AG10803 (cell line): Measurements from ENCODE around the gene ZNF90.

Experiments used
- DNase-seq: peaks from one replicate; pipeline ENCODE4 v3.0.0; 2010; ENCODE audit warnings: low read depth
- H3K4me3 ChIP-seq: 2 replicates; pipeline ENCODE4 v1.5.1; 2011; ENCODE audit warnings: mild to moderate bottlenecking, low read length, control low read depth
- TF ChIP-seq, protein P1 (sequence below): conservative IDR thresholded peaks from 2 replicates; pipeline ENCODE4 v1.5.1; 2011; ENCODE audit warnings: mild to moderate bottlenecking, low read length, control low read depth, inconsistent platforms

Gene ZNF90

DNA sequence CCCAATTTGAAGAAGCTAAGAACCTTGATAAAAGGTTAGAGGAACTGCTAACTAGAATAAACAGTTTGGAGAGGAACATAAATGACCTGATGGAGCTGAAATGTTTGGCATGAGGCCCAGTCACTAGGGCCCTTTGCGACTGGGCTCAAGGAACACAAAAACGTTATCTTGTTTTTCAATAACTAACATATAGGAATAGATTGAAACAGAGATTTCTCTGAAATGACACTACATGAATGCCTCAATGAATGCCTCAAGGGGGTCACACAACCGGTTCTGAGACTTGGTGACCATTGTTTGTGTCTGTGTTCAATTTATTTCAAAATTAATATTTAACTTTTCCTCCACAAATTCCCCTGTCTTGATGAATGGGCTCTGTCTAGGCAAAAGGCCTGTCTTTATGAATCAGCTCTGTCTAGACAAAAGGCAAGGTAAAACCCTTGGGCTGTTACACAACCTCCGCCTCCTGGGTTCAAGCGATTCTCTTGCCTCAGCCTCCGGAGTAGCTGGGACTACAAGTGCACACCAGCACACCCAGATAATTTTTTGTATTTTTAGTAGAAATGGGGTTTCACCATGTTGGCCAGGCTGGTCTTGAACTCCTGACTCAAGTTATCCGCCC is 88.3 kb downstream of the ZNF90 start:
- no peak overlapping the region for H3K4me3 ChIP-seq
- no peak for DNase-seq
- TF ChIP-seq, protein P1, sequence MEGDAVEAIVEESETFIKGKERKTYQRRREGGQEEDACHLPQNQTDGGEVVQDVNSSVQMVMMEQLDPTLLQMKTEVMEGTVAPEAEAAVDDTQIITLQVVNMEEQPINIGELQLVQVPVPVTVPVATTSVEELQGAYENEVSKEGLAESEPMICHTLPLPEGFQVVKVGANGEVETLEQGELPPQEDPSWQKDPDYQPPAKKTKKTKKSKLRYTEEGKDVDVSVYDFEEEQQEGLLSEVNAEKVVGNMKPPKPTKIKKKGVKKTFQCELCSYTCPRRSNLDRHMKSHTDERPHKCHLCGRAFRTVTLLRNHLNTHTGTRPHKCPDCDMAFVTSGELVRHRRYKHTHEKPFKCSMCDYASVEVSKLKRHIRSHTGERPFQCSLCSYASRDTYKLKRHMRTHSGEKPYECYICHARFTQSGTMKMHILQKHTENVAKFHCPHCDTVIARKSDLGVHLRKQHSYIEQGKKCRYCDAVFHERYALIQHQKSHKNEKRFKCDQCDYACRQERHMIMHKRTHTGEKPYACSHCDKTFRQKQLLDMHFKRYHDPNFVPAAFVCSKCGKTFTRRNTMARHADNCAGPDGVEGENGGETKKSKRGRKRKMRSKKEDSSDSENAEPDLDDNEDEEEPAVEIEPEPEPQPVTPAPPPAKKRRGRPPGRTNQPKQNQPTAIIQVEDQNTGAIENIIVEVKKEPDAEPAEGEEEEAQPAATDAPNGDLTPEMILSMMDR, result no peak

DNA sequence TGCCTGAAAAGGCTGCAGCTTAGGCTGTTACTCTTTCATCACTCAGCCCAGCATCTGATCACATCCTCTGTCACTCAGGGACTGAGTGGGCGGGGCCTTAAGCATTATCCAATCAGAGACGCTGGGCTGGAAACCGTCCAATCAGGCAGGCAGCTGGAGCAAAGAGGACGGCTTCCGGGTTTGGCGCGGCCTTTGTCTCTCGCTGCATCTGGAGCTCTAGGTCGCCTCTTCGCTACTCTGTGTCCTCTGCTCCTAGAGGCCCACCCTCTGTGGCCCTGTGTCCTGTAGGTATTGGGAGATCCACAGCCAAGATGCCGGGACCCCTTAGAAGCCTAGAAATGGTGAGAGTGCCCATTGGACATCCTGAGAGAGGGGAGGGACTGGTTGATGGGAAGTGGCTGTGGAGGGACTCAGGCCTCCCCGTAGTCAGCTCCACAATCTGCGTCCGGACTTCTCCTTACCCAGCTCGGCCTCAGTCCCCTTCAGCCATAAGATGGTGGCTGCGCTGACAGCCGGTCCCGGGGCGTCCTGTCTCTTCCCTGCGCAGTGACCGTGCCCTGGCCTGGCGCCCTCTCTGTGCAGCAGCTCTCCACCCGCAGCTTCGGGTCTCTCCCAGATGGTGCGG is 89.3 kb downstream of the ZNF90 start, which contains the start of gene ZNF486:
Gene ZNF486 (plus strand): TSS at position 195 of the 625 bp plus-strand sequence. CDS start 117 bp downstream, at position 312.
- peak; percentile 94 for DNase-seq
- TF ChIP-seq, protein P1, result no peak
- H3K4me3 ChIP-seq, result peak within 1 kb of the TSS; percentile 94

DNA sequence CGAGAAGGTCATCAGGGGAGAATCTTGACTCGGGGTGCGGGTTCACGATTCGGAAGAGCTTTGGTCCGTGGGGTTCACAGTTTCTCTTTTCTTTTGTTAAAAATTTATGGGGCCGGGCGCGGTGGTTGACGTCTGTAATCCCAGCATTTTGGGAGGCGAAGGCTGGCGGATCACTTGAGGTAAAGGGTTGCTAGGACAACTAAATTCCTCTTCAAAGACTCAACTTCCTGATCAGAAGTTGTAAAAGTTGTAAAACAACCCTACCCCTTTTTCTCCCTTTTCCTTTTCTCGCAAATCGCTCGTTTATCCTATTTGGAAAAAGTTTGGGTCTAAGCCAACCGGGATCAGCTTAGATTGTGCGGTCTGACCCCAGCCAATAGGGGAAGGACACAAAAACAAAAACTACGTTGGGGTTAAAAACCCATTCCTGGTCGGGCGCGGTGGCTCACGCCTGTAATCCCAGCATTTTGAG is 89.9 kb downstream of the ZNF90 start:
- peak overlapping the region; percentile 94 for H3K4me3 ChIP-seq
- peak; percentile 67 for DNase-seq
- TF ChIP-seq, protein P1, result no peak
